ENCODE data around the gene SNRPB. TPM values are rescaled to one million over a fixed set of nuclear protein-coding genes. Genes with fewer than 3 reads are reported as not detected.

The SNRPB gene
- total RNA-seq, 2 donors from 2014 or later: 68.4 to 111 TPM

GRCh38 chr20:2449386-2449785 lies 21.2 kb downstream of the SNRPB start:
- intact Hi-C loops (cut with DNase I): no loop called here
- DNase-seq (ENCODE audit: low spot score): no peak

- DNase-seq (ENCODE audit: low spot score): no peak
- intact Hi-C loops (cut with DNase I): no loop called here
Measured at GRCh38 chr20:2446845-2447244, 23.7 kb downstream of the SNRPB start.

- intact Hi-C loops (cut with DNase I): loop anchor here in 1 of 2 donors (5.0 to 10.0 kb wide), 2 partner anchors 216 to 1139 kb away; no protein-coding TSS in a partner anchor
- DNase-seq (ENCODE audit: low spot score): no peak
Measured at GRCh38 chr20:2431185-2431584, 39.4 kb downstream of the SNRPB start.

GRCh38 chr20:2430538-2430937 lies 40.1 kb downstream of the SNRPB start:
- intact Hi-C loops (cut with DNase I): loop anchor here in 1 of 2 donors (5.0 to 10.0 kb wide), 2 partner anchors 216 to 1138 kb away; no protein-coding TSS in a partner anchor
- DNase-seq (ENCODE audit: low spot score): no peak

- intact Hi-C loops (cut with DNase I): no loop called here
- DNase-seq (ENCODE audit: low spot score): no peak
Measured at GRCh38 chr20:2429051-2429450, 41.5 kb downstream of the SNRPB start.

- no peak for DNase-seq (ENCODE audit: low spot score)
- intact Hi-C loops (cut with DNase I): no loop called here
Measured at GRCh38 chr20:2421247-2421646, 49.3 kb downstream of the SNRPB start.

- intact Hi-C loops (cut with DNase I): no loop called here
- DNase-seq (ENCODE audit: low spot score): no peak
Measured at GRCh38 chr20:2420510-2420909, 50.1 kb downstream of the SNRPB start.

GRCh38 chr20:2418388-2418787 lies 52.2 kb downstream of the SNRPB start:
- intact Hi-C loops (cut with DNase I): no loop called here
- no peak for DNase-seq (ENCODE audit: low spot score)

- intact Hi-C loops (cut with DNase I): no loop called here
- no peak for DNase-seq (ENCODE audit: low spot score)
Measured at GRCh38 chr20:2417213-2417541, 53.4 kb downstream of the SNRPB start.

GRCh38 chr20:2416541-2417212 lies 53.9 kb downstream of the SNRPB start:
- DNase-seq (ENCODE audit: low spot score): no peak
- intact Hi-C loops (cut with DNase I): no loop called here

Other genes starting within 250 kb of the SNRPB start
- gene TGM3, start 174.8 kb downstream of the SNRPB start, total RNA-seq: not detected
- gene TGM6, start 89.9 kb downstream of the SNRPB start, total RNA-seq: not detected
- 10 to 100 TPM in 1 of 2 donors, 1 to 10 TPM in 1; 9.5 to 10.0 TPM for gene ZNF343, start 38.1 kb upstream of the SNRPB start, total RNA-seq
- gene TMC2, start 65.8 kb upstream of the SNRPB start, total RNA-seq: under 1 TPM; 0.14 to 0.56 TPM
- 10 to 100 TPM; 78.7 to 79.7 TPM for gene NOP56, start 181.8 kb upstream of the SNRPB start, total RNA-seq
- 10 to 100 TPM; 47.3 to 48.3 TPM for gene IDH3B, start 193.4 kb upstream of the SNRPB start, total RNA-seq
- 10 to 100 TPM; 11.1 to 17.4 TPM for gene EBF4, start 222.0 kb upstream of the SNRPB start, total RNA-seq

All from posterior vena cava (tissue), 2 donors.